Nephron (organoid): ENCODE results near the gene OPRM1.

Experiments used
- H3K27ac Mint-ChIP-seq, 3 experiments: 2 replicates each; pipeline ENCODE4 v1.8.0; 2020; ENCODE audit warnings: mixed read lengths in 3 of 3, mild to moderate bottlenecking in 2 of 3, moderate library complexity in 1 of 3
- H3K27me3 Mint-ChIP-seq: 2 replicates; pipeline ENCODE4 v1.8.0; 2021; ENCODE audit warnings: low read depth, mild to moderate bottlenecking, moderate library complexity, mixed read lengths
- H3K36me3 Mint-ChIP-seq: 2 replicates; pipeline ENCODE4 v1.8.0; 2020; ENCODE audit warnings: low read depth, mixed read lengths
- H3K4me1 Mint-ChIP-seq: 2 replicates; pipeline ENCODE4 v1.8.0; 2020; ENCODE audit warnings: mixed read lengths
- H3K4me3 Mint-ChIP-seq, 3 experiments: 2 replicates each; pipeline ENCODE4 v1.8.0; 2020; ENCODE audit warnings: mild to moderate bottlenecking in 3 of 3, mixed read lengths in 3 of 3, moderate library complexity in 2 of 3
- H3K9me3 Mint-ChIP-seq: 2 replicates; pipeline ENCODE4 v1.8.0; 2020; ENCODE audit warnings: mixed read lengths
- CTCF ChIP-seq, 3 experiments: fragments of 200-600 bp; sonication (generic); IDR thresholded peaks; one replicate each; pipeline ENCODE4 v1.5.0; 2021; ENCODE audit warnings: antibody characterized with exemption in 3 of 3; ENCODE audit not compliant: unreplicated experiment in 3 of 3

The OPRM1 gene

GRCh38 chr6:154232013-154232910, 193.2 kb downstream of the OPRM1 start:
- no peak overlapping the region for H3K4me3 Mint-ChIP-seq
- H3K27ac Mint-ChIP-seq = no peak overlapping the region
- peaks cover 11% of the 10 kb centered on the region for H3K4me1 Mint-ChIP-seq
- no peaks in the 10 kb centered on the region for H3K9me3 Mint-ChIP-seq
- H3K27me3 Mint-ChIP-seq = no peaks in the 10 kb centered on the region
- no peak for TF ChIP-seq CTCF (IDR thresholded peaks at IDR 0.05; ENCODE audit: unreplicated experiment in 3 of 3)
- no peaks in the 10 kb centered on the region for H3K36me3 Mint-ChIP-seq

GRCh38 chr6:154233383-154233782, 194.3 kb downstream of the OPRM1 start:
- Mint-ChIP-seq H3K9me3 (no peaks in the 10 kb centered on the region), H3K4me3 (no peak overlapping the region), H3K36me3 (no peaks in the 10 kb centered on the region), H3K27ac (no peak overlapping the region), H3K27me3 (no peaks in the 10 kb centered on the region), H3K4me1 (peaks cover 11% of the 10 kb centered on the region)
- TF ChIP-seq CTCF (IDR thresholded peaks at IDR 0.05; ENCODE audit: unreplicated experiment in 3 of 3) = no peak

GRCh38 chr6:154234019-154234772, 195.2 kb downstream of the OPRM1 start:
- H3K9me3 Mint-ChIP-seq = no peaks in the 10 kb centered on the region
- no peaks in the 10 kb centered on the region for H3K36me3 Mint-ChIP-seq
- peaks cover 11% of the 10 kb centered on the region for H3K4me1 Mint-ChIP-seq
- no peak overlapping the region for H3K27ac Mint-ChIP-seq
- H3K27me3 Mint-ChIP-seq = no peaks in the 10 kb centered on the region
- TF ChIP-seq CTCF (IDR thresholded peaks at IDR 0.05; ENCODE audit: unreplicated experiment in 3 of 3) = no peak
- H3K4me3 Mint-ChIP-seq = no peak overlapping the region

- Mint-ChIP-seq H3K27me3 (no peaks in the 10 kb centered on the region), H3K9me3 (no peaks in the 10 kb centered on the region), H3K36me3 (no peaks in the 10 kb centered on the region), H3K27ac (no peak overlapping the region), H3K4me1 (peaks cover 11% of the 10 kb centered on the region), H3K4me3 (no peak overlapping the region)
- no peak for TF ChIP-seq CTCF (IDR thresholded peaks at IDR 0.05; ENCODE audit: unreplicated experiment in 3 of 3)
Measured at GRCh38 chr6:154236646-154237301, 197.7 kb downstream of the OPRM1 start.

GRCh38 chr6:154238831-154239230, 199.8 kb downstream of the OPRM1 start:
- TF ChIP-seq CTCF (IDR thresholded peaks at IDR 0.05; ENCODE audit: unreplicated experiment in 3 of 3) = no peak
- Mint-ChIP-seq H3K4me3 (no peak overlapping the region), H3K36me3 (no peaks in the 10 kb centered on the region), H3K4me1 (peaks cover 11% of the 10 kb centered on the region), H3K27ac (no peak overlapping the region), H3K27me3 (no peaks in the 10 kb centered on the region), H3K9me3 (no peaks in the 10 kb centered on the region)
